DND-41 (cell line): ENCODE data around the gene NR1D2.
"Not testable (repeated sequence)": the region's sequence is repeated elsewhere in the genome, so short reads cannot be mapped to it uniquely, and the experiment has no call there.

Source experiments
- CTCF ChIP-seq: IDR thresholded peaks from 2 replicates; pipeline ENCODE4 v1.5.1; 2012; ENCODE audit warnings: borderline replicate concordance, low read length, moderate library complexity, mild to moderate bottlenecking; ENCODE audit not compliant: poor library complexity, severe bottlenecking; ENCODE audit errors: extremely low read depth
- EZH2 ChIP-seq: IDR thresholded peaks from 3 replicates; pipeline ENCODE4 v1.6.1; 2012; ENCODE audit warnings: borderline replicate concordance, low read depth, mild to moderate bottlenecking, moderate library complexity, low read length, inconsistent platforms; ENCODE audit not compliant: severe bottlenecking

- not testable (repeated sequence) for TF ChIP-seq CTCF, EZH2
Observed at GRCh38 chr3:23917679-23918303, 27.3 kb upstream of the NR1D2 start.
